Glutamatergic neuron (in vitro differentiated cells): ENCODE measurements around the gene PRDM1. TPM values are rescaled to one million over a fixed set of nuclear protein-coding genes. Genes with fewer than 3 reads are reported as not detected.

ENCODE experiments used
- DNase-seq: peaks from one replicate; pipeline ENCODE4 v3.0.0; 2022
- H3K27ac Mint-ChIP-seq: one replicate; pipeline ENCODE4 v1.8.0; 2020; ENCODE audit warnings: mild to moderate bottlenecking, mixed read lengths, inconsistent platforms; ENCODE audit not compliant: unreplicated experiment
- H3K27me3 Mint-ChIP-seq: one replicate; pipeline ENCODE4 v1.8.0; 2020; ENCODE audit warnings: mild to moderate bottlenecking, moderate library complexity, mixed read lengths, inconsistent platforms; ENCODE audit not compliant: unreplicated experiment
- H3K36me3 Mint-ChIP-seq: one replicate; pipeline ENCODE4 v1.8.0; 2020; ENCODE audit warnings: mild to moderate bottlenecking, mixed read lengths, inconsistent platforms; ENCODE audit not compliant: unreplicated experiment
- H3K4me1 Mint-ChIP-seq: one replicate; pipeline ENCODE4 v1.8.0; 2020; ENCODE audit warnings: mild to moderate bottlenecking, low read depth, mixed read lengths, inconsistent platforms; ENCODE audit not compliant: unreplicated experiment
- H3K4me3 Mint-ChIP-seq: one replicate; pipeline ENCODE4 v1.8.0; 2020; ENCODE audit warnings: mild to moderate bottlenecking, mixed read lengths, inconsistent platforms; ENCODE audit not compliant: unreplicated experiment
- H3K9me3 Mint-ChIP-seq: one replicate; pipeline ENCODE4 v1.8.0; 2020; ENCODE audit warnings: mild to moderate bottlenecking, moderate library complexity, mixed read lengths, inconsistent platforms; ENCODE audit not compliant: unreplicated experiment
- total RNA-seq: library from RNA; stranded (reverse); fragmentation: NEBNext Ultra II Directional; extraction: Animal tissue kit (Norgen Biotek cat#: 25700); gene quantifications from one replicate; pipeline ENCODE4 v1.2.1, GENCODE V29; 2021; ENCODE audit not compliant: unreplicated experiment
- TF ChIP-seq, protein P1 (sequence below): fragments of 200-600 bp; sonication (generic); IDR thresholded peaks from one replicate; pipeline ENCODE4 v1.5.0; 2021; ENCODE audit not compliant: partially characterized antibody, unreplicated experiment

The PRDM1 gene
- total RNA-seq, 1 donor from 2014 or later = not detected

- no peak overlapping the region for H3K4me3 Mint-ChIP-seq
- no peaks in the 10 kb centered on the region for H3K27me3 Mint-ChIP-seq
- DNase-seq = no peak
- no peak overlapping the region for H3K27ac Mint-ChIP-seq
- H3K9me3 Mint-ChIP-seq = no peaks in the 10 kb centered on the region
- no peaks in the 10 kb centered on the region for H3K36me3 Mint-ChIP-seq
- TF ChIP-seq, protein P1, sequence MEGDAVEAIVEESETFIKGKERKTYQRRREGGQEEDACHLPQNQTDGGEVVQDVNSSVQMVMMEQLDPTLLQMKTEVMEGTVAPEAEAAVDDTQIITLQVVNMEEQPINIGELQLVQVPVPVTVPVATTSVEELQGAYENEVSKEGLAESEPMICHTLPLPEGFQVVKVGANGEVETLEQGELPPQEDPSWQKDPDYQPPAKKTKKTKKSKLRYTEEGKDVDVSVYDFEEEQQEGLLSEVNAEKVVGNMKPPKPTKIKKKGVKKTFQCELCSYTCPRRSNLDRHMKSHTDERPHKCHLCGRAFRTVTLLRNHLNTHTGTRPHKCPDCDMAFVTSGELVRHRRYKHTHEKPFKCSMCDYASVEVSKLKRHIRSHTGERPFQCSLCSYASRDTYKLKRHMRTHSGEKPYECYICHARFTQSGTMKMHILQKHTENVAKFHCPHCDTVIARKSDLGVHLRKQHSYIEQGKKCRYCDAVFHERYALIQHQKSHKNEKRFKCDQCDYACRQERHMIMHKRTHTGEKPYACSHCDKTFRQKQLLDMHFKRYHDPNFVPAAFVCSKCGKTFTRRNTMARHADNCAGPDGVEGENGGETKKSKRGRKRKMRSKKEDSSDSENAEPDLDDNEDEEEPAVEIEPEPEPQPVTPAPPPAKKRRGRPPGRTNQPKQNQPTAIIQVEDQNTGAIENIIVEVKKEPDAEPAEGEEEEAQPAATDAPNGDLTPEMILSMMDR = no peak
- no peaks in the 10 kb centered on the region for H3K4me1 Mint-ChIP-seq
These were observed 26.8 kb upstream of the PRDM1 start for GRCh38 chr6:106059331-106059730.

GRCh38 chr6:106060167-106060566 lies 26.0 kb upstream of the PRDM1 start:
- no peak for DNase-seq
- TF ChIP-seq, protein P1 = no peak
- H3K36me3 Mint-ChIP-seq = no peaks in the 10 kb centered on the region
- no peak overlapping the region for H3K27ac Mint-ChIP-seq
- H3K27me3 Mint-ChIP-seq = no peaks in the 10 kb centered on the region
- H3K4me1 Mint-ChIP-seq = no peaks in the 10 kb centered on the region
- no peak overlapping the region for H3K4me3 Mint-ChIP-seq
- no peaks in the 10 kb centered on the region for H3K9me3 Mint-ChIP-seq

- H3K4me3 Mint-ChIP-seq = no peak overlapping the region
- no peak for DNase-seq
- TF ChIP-seq, protein P1 = no peak
- H3K9me3 Mint-ChIP-seq = no peaks in the 10 kb centered on the region
- no peak overlapping the region for H3K27ac Mint-ChIP-seq
- H3K27me3 Mint-ChIP-seq = no peaks in the 10 kb centered on the region
- no peaks in the 10 kb centered on the region for H3K4me1 Mint-ChIP-seq
- H3K36me3 Mint-ChIP-seq = no peaks in the 10 kb centered on the region
These were observed 22.7 kb upstream of the PRDM1 start for GRCh38 chr6:106063448-106063850.

- H3K9me3 Mint-ChIP-seq = no peaks in the 10 kb centered on the region
- H3K4me3 Mint-ChIP-seq = no peak overlapping the region
- H3K36me3 Mint-ChIP-seq = no peaks in the 10 kb centered on the region
These were observed 22.0 kb upstream of the PRDM1 start for GRCh38 chr6:106064142-106064541.

DNA sequence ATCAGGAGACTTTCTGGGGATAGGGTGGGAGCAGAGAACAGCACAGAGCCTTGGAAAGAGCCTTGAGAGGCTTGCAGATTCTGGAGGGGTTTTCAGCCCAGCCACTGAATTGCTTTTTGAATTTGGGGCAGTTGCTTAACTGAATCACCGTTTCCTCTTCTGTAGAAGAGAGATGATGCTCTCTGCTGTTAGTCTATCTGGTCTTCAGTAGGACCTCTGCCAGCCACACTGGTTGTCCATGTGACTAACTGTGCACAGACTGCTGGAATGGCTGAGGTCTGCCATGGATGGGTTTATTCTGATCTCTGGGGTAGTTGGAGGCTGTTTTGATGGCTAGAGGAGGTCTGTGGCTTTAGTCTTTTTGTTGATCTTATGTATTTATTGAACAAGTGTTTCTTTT lies 21.4 kb upstream of the PRDM1 start:
- no peaks in the 10 kb centered on the region for H3K9me3 Mint-ChIP-seq
- TF ChIP-seq, protein P1 = no peak
- no peak overlapping the region for H3K4me3 Mint-ChIP-seq
- peaks cover 2% of the 10 kb centered on the region for H3K4me1 Mint-ChIP-seq
- DNase-seq = no peak
- H3K27me3 Mint-ChIP-seq = no peaks in the 10 kb centered on the region
- H3K36me3 Mint-ChIP-seq = no peaks in the 10 kb centered on the region
- H3K27ac Mint-ChIP-seq = no peak overlapping the region

More at GRCh38 chr6:106064142-106064541, 22.0 kb upstream of the PRDM1 start:
- TF ChIP-seq, protein P1 = no peak
- no peak for DNase-seq
- no peaks in the 10 kb centered on the region for H3K4me1 Mint-ChIP-seq
- no peak overlapping the region for H3K27ac Mint-ChIP-seq
- no peaks in the 10 kb centered on the region for H3K27me3 Mint-ChIP-seq
